Common myeloid progenitor, CD34-positive (primary cell): ENCODE results near the gene FUOM.
A peak's percentile ranks its signal among the peaks of the same experiment; 100 is the strongest.

ENCODE experiments used
- CTCF ChIA-PET: fragments of 350-600 bp; sonication (Branson Sonifier 250); formaldehyde crosslinking; loops from one replicate; lab custom pipeline; 2021; ENCODE audit warnings: antibody characterized with exemption; lab: Charles Lee
- POLR2A ChIA-PET: fragments of 350-600 bp; sonication (Branson Sonifier 250); formaldehyde crosslinking; loops from one replicate; lab custom pipeline; 2021; ENCODE audit warnings: antibody characterized with exemption; lab: Charles Lee
- DNase-seq, 3 donors: peaks; one replicate each; pipeline versions ENCODE4 v3.0.0 to v3.0.0-alpha.2; 2013
- H3K27ac ChIP-seq, 2 experiments: 1 replicate in 1 of 2; 2 replicates in 1 of 2; pipeline ENCODE4 v1.7.0; 2013; ENCODE audit warnings: inconsistent platforms in 2 of 2, low read length in 2 of 2, mild to moderate bottlenecking in 2 of 2, low read depth in 1 of 2, moderate library complexity in 1 of 2; ENCODE audit not compliant: severe bottlenecking in 2 of 2, insufficient read depth in 1 of 2, poor library complexity in 1 of 2
- H3K27me3 ChIP-seq, 5 experiments: replicated peaks in 2 of 5; 1 replicate in 3 of 5; 2 replicates in 2 of 5; pipeline versions ENCODE4 v1.6.1 to v1.7.0; 2013; ENCODE audit warnings: low read length in 4 of 5, mild to moderate bottlenecking in 2 of 5, moderate library complexity in 2 of 5, inconsistent platforms in 1 of 5; ENCODE audit not compliant: insufficient read depth in 5 of 5, control insufficient read depth in 4 of 5
- H3K36me3 ChIP-seq, 4 experiments: 1 replicate in 2 of 4; 2 replicates in 2 of 4; pipeline versions ENCODE4 v1.6.1 to v1.7.0; 2013; ENCODE audit warnings: low read length in 3 of 4, control low read depth in 1 of 4, mild to moderate bottlenecking in 1 of 4; ENCODE audit not compliant: control insufficient read depth in 4 of 4, insufficient read depth in 4 of 4
- H3K4me1 ChIP-seq, 4 experiments: 1 replicate in 3 of 4; 2 replicates in 1 of 4; pipeline versions ENCODE4 v1.6.1 to v1.7.1; 2013; ENCODE audit warnings: low read length in 3 of 4, mild to moderate bottlenecking in 3 of 4, control low read depth in 1 of 4, inconsistent platforms in 1 of 4, moderate library complexity in 1 of 4; ENCODE audit not compliant: control insufficient read depth in 4 of 4, insufficient read depth in 4 of 4; ENCODE audit errors: control extremely low read depth in 1 of 4
- H3K4me3 ChIP-seq, 7 experiments: 1 replicate in 4 of 7; 2 replicates in 3 of 7; pipeline versions ENCODE4 v1.5.1 to v1.7.0; 2013; ENCODE audit warnings: mild to moderate bottlenecking in 7 of 7, low read length in 6 of 7, moderate library complexity in 6 of 7, inconsistent platforms in 2 of 7, low read depth in 2 of 7, control low read depth in 1 of 7; ENCODE audit not compliant: insufficient read depth in 4 of 7, control insufficient read depth in 1 of 7; ENCODE audit errors: extremely low read depth in 1 of 7
- H3K9me3 ChIP-seq, 5 experiments: 1 replicate in 4 of 5; 2 replicates in 1 of 5; pipeline versions ENCODE4 v1.6.1 to v1.7.1; 2013; ENCODE audit warnings: low read length in 4 of 5, mild to moderate bottlenecking in 2 of 5, inconsistent platforms in 1 of 5, low read depth in 1 of 5, moderate library complexity in 1 of 5; ENCODE audit not compliant: control insufficient read depth in 4 of 5, insufficient read depth in 2 of 5; ENCODE audit errors: control extremely low read depth in 1 of 5
- WGBS: methylation state at CpG from one replicate; pipeline ENCODE4 v1.1.5; 2013; ENCODE audit not compliant: insufficient coverage; 5-methylcytosine and 5-hydroxymethylcytosine counted together

Gene FUOM

GRCh38 chr10:133338080-133339071 is 19.4 kb downstream of the FUOM start:
- no peak for DNase-seq
- POLR2A ChIA-PET: no interaction called here
- H3K27ac ChIP-seq: no peak overlapping the region
- CTCF ChIA-PET: no interaction called here
- H3K27me3 ChIP-seq: peaks cover 0 to 86% (median 17%) of the 10 kb centered on the region in 5 experiments
- H3K36me3 ChIP-seq: no peaks in the 10 kb centered on the region
- peaks cover 0 to 6% (median 4%) of the 10 kb centered on the region in 5 experiments for H3K9me3 ChIP-seq
- H3K4me3 ChIP-seq: no peak overlapping the region
- WGBS: 96% methylated on average over 10 of the region's 10 CpGs
- H3K4me1 ChIP-seq: peaks cover 0 to 32% (median 27%) of the 10 kb centered on the region in 4 experiments

- H3K4me1 ChIP-seq: peaks cover 0 to 32% (median 26%) of the 10 kb centered on the region in 4 experiments
- ChIA-PET POLR2A (no interaction called here), CTCF (no interaction called here)
- H3K4me3 ChIP-seq: peak overlapping the region in 1 of 7 experiments; percentile 16
- no peak for DNase-seq
- H3K36me3 ChIP-seq: no peaks in the 10 kb centered on the region
- H3K27ac ChIP-seq: no peak overlapping the region
- H3K9me3 ChIP-seq: peaks cover 0 to 6% (median 4%) of the 10 kb centered on the region in 5 experiments
- 81% methylated on average over 3 of the region's 3 CpGs for WGBS
- peaks cover 4 to 87% (median 18%) of the 10 kb centered on the region in 5 experiments for H3K27me3 ChIP-seq
These were observed 20.5 kb downstream of the FUOM start for GRCh38 chr10:133337370-133337725.

- peaks cover 0 to 32% (median 26%) of the 10 kb centered on the region in 4 experiments for H3K4me1 ChIP-seq
- peak within 1 kb of the TSS in 3 of 7 experiments; percentile 53 to 60 (median 58) for H3K4me3 ChIP-seq
- POLR2A ChIA-PET: interaction anchor here (1.2 to 1.4 kb wide), 2 partner anchors 21 to 37 kb away, joined by 3 to 6 read pairs; partner anchors contain the start of genes ECHS1 and FUOM
- CTCF ChIA-PET: no interaction called here
- DNase-seq: peak; percentile 89 to 97 (median 97)
- peaks cover 0 to 6% (median 4%) of the 10 kb centered on the region in 5 experiments for H3K9me3 ChIP-seq
- H3K36me3 ChIP-seq: no peaks in the 10 kb centered on the region
- peaks cover 5 to 90% (median 19%) of the 10 kb centered on the region in 5 experiments for H3K27me3 ChIP-seq
- H3K27ac ChIP-seq: no peak within 1 kb of the TSS
- WGBS: 6% methylated on average over 32 of the region's 63 CpGs
These were observed 21.0 kb downstream of the FUOM start, which contains the start of gene CALY for GRCh38 chr10:133336577-133337369. CALY (minus strand) TSS chr10:133336896; CDS start chr10:133328989, 7,907 bp downstream.

GRCh38 chr10:133336118-133336576 is 21.7 kb downstream of the FUOM start:
- Histone ChIP-seq H3K4me3 (peak overlapping the region in 3 of 7 experiments; percentile 53 to 60 (median 58)), H3K27me3 (peaks cover 5 to 90% (median 25%) of the 10 kb centered on the region in 5 experiments), H3K27ac (no peak overlapping the region), H3K36me3 (no peaks in the 10 kb centered on the region), H3K9me3 (peaks cover 0 to 6% (median 4%) of the 10 kb centered on the region in 5 experiments), H3K4me1 (peaks cover 0 to 32% (median 26%) of the 10 kb centered on the region in 4 experiments)
- DNase-seq: no peak
- CTCF ChIA-PET: no interaction called here
- POLR2A ChIA-PET: interaction anchor here (1.2 to 1.4 kb wide), 2 partner anchors 21 to 37 kb away, joined by 3 to 6 read pairs; partner anchors contain the start of genes ECHS1 and FUOM
- WGBS: 5% methylated on average over 31 of the region's 41 CpGs

GRCh38 chr10:133335246-133336117 is 22.3 kb downstream of the FUOM start:
- ChIA-PET POLR2A (interaction anchor here (1.4 kb wide), 1 partner anchor 38 kb away, joined by 3 read pairs; the partner anchor contains the start of gene ECHS1), CTCF (no interaction called here)
- peak; percentile 92 for DNase-seq
- no peak overlapping the region for H3K27ac ChIP-seq
- H3K9me3 ChIP-seq: peaks cover 0 to 6% (median 4%) of the 10 kb centered on the region in 5 experiments
- no peaks in the 10 kb centered on the region for H3K36me3 ChIP-seq
- H3K27me3 ChIP-seq: peaks cover 6 to 92% (median 30%) of the 10 kb centered on the region in 5 experiments
- H3K4me3 ChIP-seq: peak overlapping the region in 6 of 7 experiments; percentile 5 to 60 (median 33)
- peaks cover 0 to 32% (median 26%) of the 10 kb centered on the region in 4 experiments for H3K4me1 ChIP-seq
- 1% methylated on average over 44 of the region's 75 CpGs for WGBS
